GM18867 (cell line): ENCODE measurements around the gene USP7.

ENCODE experiments used
- ATAC-seq: cut with Tn5 transposase; IDR thresholded peaks from one replicate; pipeline ENCODE4 v1.9.1; 2021; ENCODE audit warnings: mild to moderate bottlenecking, moderate library complexity; ENCODE audit not compliant: unreplicated experiment

The USP7 gene

DNA sequence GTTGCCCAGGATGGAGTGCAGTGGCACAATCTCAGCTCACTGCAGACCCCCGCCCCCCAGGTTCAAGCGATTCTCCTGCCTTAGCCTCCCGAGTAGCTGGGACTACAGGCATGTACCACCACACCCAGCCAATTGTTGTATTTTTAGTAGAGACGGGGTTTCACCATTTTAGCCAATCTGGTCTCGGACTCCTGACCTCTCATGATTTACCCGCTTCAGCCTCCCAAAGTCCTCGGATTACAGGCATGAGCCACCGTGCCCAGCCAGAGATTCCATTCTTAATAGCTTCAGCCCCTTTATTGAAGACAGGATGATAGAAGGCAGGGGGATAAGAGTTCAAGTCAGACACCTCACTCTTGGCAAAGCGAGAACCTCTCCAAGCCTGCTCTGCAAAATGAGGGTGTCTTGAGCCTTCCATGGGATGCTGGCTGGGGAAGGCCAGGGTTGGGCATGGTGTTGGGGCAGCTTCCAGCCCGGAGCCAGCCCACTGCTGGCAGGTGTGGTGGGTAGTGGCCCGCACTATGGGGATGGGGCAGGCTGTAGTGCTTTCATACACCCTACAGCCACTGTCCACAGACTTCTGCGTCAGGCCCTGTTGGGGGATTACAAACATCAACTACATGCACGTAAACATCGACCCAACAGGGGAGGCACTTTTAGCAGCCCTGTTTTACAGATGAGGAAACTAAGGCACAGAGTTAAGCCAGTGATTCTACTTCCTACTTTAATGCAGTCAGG lies 98.4 kb downstream of the USP7 start:
- no peak for ATAC-seq

DNA sequence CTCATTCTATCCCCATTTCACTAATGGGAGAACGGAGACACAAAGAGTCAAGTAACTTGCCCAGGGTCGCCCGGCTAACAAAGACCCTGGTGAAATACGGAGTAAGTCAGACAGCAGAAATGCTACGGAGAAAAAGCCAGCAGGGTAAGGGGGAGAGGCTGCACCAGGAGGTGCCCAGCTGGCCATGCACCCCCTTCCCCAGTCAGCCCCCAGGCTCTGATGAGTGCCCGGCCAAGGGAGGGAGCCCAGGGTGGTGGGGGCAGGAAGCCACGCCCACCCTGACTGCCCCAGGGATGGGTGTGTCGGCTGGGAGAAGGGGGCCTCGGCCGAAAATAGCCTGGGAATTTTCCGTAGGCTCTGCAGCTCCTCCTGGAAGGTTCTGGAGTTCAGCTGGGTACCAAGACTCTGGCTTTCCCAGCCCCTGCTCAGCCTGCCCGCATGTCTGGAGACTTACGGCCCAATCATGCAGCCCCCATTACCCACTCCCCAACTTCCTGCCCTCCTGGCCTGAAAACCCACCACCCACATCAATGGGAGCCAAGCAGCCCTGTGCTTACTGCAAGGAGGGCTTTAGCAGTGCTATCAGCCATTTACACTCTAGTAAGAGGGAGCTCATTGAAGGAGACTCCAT lies 99.1 kb downstream of the USP7 start:
- ATAC-seq = no peak

DNA sequence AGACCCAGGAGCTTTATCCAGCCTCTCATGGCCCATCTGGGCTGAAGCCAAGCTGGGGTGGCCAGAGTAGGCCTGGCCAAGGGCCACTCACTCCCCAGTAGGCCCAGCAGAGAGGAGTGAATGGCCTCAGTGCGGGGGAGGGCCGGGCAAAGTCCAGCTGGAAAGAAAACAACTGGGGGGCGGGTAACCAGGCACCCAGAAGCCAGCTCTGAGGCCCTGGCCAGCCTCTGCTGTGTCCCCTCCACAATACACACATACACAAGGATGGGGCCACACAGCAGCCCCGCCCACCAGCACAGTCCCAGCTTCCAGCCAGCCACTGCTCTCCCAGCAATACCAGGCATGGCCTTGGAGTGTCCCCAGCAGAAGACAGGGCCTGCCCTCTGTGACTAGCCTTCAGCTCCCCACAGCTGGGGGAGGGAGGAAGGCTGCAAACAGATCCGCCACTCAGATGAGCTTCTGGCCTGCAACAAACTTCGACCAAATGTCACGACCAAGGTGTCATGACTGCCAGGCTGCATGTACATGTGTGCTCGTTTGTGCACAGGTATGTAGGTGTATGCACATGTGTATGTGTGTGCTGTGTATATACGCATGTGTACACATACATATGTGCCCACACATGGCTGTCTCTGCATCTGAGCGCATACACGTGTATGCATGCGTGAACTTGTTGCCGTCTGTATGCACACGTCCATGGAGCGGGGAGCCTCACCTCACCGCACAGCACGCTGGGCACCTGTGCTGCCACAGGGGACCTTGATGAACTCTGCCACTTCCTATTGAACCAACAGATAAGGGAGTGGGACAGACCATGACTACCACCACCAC lies 99.9 kb downstream of the USP7 start:
- ATAC-seq = no peak

DNA sequence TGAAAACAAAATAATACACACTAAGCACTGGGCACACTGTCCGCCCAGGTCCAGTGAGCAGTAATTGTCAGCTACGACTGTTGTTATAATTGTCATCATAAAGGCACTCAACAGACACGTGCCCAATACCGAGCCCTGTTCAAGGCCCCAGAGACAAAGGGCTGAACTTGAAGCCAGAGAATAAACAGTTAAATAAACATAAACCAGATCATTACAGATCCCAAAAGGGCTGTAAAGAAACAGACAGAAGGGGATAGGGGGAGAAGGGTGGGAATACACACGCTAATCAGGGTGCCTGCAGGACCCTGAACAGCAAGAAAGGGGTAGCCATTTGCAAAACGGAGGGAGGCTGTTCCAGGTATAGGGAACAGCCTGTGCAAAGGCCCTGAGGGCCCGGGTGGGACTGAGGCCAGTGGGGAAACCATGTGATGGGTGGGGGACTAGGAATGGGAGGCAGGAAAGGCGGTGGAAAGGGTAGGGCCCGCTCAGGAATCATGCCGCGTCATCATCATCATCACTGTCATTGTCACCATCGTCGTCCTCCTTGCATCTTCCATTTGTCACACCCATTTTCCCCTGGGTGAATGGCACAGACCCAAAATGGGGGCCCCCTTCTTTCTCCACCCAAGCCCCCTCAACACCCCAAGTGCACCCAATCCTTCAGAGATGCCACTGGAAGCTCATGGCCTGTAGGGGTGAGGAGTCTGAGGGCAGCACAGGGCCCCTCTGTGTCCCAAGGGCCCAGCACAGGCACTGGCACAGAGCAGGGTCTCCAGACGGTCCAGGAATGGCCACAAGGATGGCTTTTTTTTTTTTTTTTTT lies 101.2 kb downstream of the USP7 start:
- ATAC-seq = no peak

DNA sequence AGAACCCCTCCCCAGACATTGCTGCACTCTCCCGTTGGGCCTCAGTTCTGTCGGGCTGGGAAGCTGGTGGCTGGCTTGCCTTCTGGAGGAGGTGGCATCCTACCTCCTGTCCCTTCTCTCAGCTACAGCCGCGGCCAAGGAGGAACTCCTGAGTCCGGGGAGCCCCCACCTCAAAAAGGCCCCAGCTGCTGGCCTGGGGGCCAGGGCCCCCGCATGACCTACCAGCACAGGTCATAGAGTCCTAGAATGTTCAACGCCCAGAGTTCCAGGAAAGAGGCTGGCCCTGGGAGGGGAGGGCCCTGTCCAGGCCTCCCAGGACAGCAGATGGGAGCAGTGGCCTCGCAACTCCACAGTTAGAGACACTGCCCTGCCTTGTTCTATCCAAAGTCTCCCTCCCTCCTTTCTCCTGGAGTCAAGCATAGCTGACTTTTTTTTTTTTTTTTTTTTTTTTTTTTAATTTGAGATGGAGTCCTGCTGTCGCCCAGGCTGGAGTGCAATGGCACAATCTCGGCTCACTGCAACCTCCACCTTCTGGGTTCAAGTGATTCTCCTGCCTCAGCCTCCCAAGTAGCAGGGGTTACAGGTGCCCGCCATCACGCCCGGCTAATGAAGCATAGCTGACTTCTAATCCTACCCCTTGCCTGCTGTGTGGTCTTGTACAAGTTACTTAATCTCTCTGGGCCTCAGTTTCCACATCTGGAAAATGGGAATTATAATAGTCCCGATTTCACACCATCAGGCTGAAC lies 102.0 kb downstream of the USP7 start:
- no peak for ATAC-seq

DNA sequence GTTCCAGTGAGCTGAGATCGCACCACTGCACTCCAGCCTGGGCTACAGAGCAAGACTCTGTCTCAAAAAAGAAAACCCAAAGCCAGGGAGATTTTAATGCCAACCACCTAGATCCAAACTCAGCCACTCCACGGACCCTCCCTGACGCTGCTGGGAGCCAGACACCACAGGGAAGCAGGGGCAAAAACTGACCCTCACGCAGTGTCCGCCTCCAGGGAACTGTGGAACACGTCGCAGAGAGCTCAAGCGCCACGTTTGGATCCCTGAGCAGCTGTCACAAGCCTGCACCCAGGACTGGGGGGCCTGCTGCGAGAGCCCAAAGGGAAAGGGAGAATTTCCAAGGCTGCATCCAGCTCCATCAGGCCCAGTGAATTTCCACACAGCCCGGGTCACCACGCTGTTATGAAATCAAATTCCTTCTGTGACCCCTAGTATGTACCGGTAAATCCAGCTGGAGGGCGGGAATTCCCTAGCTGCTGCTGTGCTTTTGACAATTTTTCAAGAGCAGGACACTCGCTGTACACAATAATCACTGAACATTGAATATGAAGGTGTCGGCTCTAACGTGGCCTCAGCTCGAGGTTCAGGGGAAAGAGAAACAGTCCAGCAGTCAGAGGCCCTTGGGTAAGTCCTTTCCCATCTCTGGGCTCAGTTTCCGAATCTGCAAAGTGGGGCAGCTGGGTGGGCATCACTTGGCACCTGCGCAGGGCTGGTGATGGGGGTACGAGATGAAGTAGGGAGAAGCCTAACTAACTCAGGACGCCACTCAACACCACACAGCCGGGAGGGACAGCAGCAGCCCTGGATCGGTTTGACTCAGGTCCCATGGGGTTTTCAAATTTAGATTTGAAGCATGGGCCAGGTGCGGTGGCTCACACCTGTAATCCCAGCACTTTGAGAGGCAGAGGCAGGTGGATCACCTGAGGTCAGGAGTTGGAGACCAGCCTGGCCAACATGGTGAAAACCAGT lies 103.5 kb downstream of the USP7 start:
- ATAC-seq = no peak

DNA sequence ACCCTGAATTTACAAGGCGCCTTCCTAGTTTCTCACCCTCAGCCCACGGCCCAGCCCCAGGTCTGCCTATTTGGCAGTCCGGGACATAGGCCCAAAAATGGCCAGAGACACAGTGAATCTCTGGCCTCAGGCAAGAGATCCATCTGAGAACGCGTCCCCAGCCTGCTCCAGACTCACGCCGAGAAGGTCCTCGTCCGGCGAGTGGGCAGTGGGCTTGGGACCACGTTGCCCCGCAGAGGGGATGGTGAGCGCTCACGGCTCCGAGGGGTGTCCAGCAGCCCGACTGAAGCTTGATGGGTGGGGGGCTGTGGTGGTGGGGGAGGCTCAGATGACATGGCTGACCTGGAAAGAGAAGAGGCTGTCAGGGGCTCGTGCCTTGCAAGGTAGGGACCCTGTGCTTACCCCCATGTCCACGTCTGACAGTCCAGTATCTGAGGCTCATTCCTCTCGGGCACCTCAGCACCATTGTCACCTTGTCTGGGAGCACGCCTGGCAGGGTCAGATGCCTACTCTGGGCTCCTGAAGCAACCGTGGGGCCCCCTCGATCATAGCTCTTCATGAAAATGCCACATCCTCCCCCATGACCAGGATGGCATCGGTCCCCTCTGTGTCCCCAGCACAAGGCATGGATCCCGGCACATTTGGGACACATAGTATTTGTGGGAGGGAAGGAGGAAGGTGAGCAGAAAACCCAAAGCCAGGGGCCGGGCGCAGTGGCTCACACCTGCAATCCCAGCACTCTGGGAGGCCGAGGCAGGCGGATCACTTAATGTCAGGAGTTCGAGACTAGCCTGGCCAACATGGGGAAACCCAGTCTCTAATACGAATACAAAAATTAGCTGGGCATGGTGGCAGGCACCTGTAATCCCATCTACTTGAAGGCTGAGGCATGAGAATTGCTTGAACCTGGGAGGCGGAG lies 104.5 kb downstream of the USP7 start:
- no peak for ATAC-seq

DNA sequence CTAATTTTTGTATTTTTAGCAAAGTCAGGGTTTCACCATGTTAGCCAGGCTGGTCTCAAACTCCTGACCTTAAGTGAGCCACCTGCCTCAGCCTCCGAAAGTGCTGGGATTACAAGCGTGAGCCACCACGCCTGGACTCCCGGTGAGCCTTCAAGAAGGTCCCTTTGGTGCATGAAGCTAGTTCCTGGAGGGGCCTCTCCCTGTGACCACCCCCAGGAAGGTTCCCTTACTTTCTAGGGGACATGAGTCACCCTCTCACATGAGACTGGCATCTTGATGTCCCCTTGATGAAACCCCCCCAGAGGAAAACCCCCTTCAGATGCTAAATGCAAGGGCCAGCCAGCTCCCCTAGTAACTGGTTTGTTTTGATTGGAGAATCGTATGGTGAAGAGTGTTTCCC lies 107.7 kb downstream of the USP7 start:
- ATAC-seq = no peak

DNA sequence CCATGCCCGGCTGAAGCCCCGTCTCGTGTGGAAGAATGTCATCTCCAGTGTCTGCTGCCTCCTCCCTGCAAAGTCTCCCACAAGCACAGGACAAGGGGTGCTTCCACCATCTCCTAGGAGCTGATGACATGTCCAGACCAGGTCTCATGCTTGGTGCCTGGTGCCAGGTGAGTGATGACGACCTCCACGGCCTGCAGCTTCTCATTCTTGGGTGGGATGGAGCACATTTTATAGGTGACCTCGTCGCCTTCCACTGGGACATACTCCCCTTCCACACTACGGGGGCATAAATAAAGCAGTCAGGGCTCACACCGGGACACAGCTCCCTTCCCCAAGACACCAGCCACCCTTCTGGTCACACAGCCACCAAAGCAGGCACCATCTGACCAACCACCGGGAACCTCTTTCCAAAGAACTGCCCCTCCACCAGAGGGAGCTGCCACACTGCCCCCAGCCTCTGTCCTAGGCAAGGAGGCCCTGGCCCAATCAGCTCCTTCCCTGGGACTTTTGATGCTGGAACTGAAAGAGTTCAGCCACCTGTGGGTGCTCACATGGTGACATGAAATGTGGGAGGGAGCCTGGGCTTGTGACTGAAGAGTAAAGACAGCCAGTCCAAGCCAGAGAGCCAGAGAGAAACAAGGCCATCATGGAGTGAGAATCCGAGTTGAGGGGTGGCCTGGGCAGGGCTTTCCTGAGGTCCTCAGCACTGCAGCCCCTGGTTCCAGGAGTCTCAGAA lies 108.5 kb downstream of the USP7 start:
- ATAC-seq = no peak

DNA sequence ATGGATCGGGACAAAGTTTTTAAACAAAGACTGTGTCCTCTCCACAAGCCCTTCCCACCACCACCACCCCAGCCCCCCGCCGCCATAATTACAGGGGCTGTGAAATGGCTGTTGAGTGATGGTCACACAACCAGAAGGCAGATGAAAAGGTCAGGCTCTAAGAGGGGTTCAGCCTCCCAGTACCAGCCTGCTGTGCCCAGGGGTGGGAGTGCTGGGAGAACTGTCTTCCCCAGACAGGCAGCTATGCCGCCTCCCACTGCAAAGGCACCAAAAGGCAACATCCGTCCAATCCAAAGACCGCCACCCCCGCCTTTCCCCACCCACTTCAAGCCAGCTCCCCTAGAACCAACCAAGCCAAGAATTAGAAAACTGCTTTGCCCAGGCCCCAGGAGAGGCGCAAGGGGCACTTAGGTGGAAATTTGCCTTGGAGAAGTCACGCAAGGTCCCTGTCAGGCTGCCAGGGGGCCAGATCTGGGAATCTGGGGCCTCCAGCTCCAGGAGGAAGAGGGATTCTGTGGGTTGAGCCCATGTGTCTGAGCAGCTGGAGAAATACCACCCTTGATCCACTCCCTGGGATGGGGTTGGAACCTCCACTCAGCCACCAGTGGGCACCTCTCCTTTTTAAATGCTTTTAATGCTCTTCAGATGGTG lies 109.3 kb downstream of the USP7 start:
- ATAC-seq = no peak

DNA sequence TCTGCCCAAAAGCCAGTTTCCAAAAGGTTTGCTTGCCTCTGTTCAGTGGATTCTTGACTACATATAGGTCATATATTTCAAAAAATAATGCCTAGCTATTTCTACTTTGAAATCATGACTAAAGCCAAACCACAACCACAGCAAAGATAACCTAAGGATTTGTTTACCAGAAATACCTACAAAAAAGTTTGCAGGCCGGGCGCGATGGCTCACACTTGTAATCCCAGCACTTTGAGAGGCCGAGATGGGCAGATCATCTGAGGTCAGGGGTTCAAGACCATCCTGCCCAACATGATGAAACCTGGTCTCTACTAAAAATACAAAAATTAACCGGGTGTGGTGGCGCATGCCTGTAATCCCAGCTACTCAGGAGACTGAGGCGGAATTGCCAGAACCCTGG lies 110.1 kb downstream of the USP7 start:
- ATAC-seq = no peak

DNA sequence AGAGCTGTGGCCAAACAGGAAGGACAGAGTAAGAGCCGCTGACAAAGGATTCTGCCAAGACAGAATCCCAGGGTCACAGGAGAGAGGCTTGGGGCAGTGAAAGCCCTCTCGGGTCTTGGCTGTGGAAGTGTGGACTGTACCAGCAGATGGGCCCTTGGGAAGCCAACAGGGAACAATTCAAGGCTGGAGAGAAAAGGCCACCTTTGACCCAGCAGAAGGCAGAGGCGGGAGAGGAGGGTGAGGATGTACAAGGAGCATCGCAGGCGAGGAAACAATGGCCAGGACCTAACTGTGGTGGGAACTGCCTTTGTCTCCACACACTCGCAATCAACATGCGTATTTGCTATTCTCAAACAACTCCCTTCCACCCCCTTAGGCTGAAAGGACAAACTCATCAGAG lies 110.6 kb downstream of the USP7 start:
- ATAC-seq = no peak

DNA sequence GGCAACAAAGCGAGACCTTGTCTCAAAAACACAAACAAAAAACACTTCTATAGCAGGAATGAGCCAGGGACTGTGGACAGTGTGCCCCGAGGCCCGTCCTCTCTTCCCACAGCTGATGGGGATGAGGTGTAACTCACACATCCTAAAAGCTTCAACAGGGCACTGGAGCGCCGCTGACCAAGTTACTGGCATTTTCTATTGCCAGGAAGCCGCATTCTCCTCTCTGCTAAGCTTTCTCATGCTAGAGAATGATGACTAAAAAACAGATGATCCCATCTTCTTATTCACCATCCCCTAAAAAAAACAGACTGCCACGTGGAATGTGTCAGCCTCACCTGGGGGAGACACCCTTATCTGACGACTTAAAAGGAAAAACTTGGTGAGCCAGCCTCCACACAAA lies 111.2 kb downstream of the USP7 start:
- no peak for ATAC-seq

DNA sequence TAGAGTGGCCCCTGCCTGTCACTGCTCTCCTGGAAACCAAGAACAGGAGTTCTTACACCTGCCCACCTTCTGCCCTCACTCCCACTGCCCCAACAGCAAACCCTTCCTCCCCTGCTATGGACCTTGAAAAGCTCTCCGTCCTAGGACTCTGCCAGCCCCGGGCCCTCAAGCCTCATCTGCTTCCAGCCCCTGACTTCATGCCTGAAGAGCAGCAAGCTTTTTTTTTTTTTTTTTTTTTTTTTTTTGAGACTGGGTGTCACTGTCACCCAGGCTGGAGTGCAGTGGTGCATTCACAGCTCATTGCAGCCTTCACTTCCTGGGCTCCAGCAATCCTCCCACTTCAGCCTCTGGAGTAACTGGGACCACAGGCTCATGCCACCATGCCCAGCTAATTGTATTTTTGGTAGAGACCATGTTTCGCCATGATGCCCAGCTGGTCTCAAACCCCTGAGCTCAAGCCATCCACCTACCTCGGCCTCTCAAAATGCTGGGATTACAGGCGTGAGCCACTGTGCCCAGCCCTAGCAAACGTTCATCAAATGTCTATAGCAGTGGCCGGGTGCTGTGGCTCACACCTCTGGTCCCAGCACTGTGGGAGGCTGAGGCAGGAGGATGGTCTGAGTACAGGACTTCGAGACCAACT lies 111.8 kb downstream of the USP7 start:
- no peak for ATAC-seq

DNA sequence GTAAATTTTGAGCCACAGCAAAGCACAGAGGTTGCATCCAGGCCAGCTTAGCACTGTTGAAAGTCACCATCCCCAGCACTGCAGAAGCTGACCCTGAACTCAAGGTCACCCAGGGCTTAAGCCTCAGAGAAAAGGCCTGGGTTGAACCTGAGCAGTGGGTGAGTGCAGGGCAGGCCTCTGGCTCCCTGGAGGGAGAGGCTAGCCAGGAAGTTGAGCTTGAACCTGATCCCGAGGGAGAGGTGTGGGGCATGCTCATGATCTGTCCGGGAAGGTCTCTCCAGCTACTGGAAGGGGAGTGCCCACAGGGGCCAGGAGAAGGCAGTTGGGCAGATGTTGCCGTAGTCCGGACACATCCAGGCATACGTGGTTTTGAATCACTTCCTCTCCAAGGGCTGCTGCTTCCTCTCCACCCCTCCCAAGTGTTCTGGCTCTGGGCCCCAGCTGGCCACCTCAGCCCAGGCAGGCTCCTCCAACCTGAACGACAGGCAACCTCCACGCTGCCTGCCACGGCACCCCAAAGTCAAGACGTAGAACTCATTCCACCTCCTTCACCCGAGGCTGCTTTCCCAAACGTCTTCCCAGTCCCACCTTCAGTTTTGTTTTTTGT lies 113.3 kb downstream of the USP7 start:
- no peak for ATAC-seq

DNA sequence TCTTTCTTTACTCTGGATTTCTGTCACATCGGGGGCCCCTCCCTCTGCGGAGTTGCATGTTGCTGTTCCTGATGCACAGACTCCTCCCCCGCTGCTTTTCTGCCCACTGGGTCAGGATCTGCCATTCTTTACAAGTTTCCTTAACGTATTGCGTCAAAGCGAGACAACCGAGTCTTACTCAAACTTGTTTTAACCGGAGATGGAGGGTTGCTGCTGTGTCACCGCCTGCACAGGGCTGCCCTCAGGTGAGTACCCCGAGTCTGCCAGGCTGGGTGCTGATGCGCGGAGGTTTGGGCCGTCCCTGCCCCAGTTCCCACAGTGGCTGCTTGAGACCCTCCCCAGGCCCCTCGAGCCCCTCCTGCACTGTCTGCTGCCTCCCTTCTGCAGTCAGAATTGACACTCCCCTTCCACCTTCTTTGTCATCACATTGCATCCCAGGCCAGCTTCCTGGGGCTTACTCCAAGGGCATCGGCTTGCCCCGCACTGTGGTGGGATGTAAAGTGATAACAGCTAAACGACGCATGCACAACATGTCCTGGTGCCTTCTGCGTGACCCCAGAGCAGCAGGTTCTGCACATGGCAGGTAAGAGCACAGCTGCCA lies 114.2 kb downstream of the USP7 start:
- no peak for ATAC-seq
